Vagina (tissue), 2 donors: Measurements from ENCODE around the gene TSPAN5.

Experiments used
- CTCF ChIP-seq, 3 experiments: fragments of 450-650 bp in 2 of 3; fragments of 200-600 bp in 1 of 3; sonication (generic) in 1 of 3; IDR thresholded peaks; one replicate each; pipeline ENCODE4 v1.5.1; 2017 to 2019; ENCODE audit warnings: antibody characterized with exemption in 3 of 3, mild to moderate bottlenecking in 2 of 3, moderate library complexity in 2 of 3
- POLR2A ChIP-seq, 2 donors: fragments of 450-650 bp; IDR thresholded peaks; one replicate each; pipeline ENCODE4 v1.6.1; 2017; ENCODE audit warnings: antibody characterized with exemption in 2 of 2, mild to moderate bottlenecking in 2 of 2, moderate library complexity in 2 of 2
- POLR2AphosphoS5 ChIP-seq, 2 donors: sonication (generic); formaldehyde crosslinking; IDR thresholded peaks; one replicate each; pipeline ENCODE4 v1.9.0; 2017; ENCODE audit warnings: antibody characterized with exemption in 2 of 2, mild to moderate bottlenecking in 2 of 2, low read depth in 1 of 2; ENCODE audit not compliant: insufficient read depth in 1 of 2

- TF ChIP-seq POLR2AphosphoS5 (IDR thresholded peaks at IDR 0.05; ENCODE audit: insufficient read depth in 1 of 2, low read depth in 1 of 2): peak in 1 of 2 donors; percentile 12
- TF ChIP-seq CTCF (IDR thresholded peaks at IDR 0.05): no peak
- TF ChIP-seq POLR2A (IDR thresholded peaks at IDR 0.05): no peak
Measured at GRCh38 chr4:98627531-98628257, 30.7 kb downstream of the TSPAN5 start.
